Stimulated activated CD8-positive, alpha-beta memory T cell treated with anti-CD3 and anti-CD28 coated beads, Interleukin-12 subunit alpha, Interleukin-12 subunit beta, amount 100 ng/mL, for 4 hours (primary cell): Measurements from ENCODE around the gene DLGAP1.

Experiments used
- DNase-seq: peaks from one replicate; pipeline ENCODE4 v3.0.0-alpha.2; 2020; ENCODE audit warnings: low read depth

DLGAP1 gene

DNA sequence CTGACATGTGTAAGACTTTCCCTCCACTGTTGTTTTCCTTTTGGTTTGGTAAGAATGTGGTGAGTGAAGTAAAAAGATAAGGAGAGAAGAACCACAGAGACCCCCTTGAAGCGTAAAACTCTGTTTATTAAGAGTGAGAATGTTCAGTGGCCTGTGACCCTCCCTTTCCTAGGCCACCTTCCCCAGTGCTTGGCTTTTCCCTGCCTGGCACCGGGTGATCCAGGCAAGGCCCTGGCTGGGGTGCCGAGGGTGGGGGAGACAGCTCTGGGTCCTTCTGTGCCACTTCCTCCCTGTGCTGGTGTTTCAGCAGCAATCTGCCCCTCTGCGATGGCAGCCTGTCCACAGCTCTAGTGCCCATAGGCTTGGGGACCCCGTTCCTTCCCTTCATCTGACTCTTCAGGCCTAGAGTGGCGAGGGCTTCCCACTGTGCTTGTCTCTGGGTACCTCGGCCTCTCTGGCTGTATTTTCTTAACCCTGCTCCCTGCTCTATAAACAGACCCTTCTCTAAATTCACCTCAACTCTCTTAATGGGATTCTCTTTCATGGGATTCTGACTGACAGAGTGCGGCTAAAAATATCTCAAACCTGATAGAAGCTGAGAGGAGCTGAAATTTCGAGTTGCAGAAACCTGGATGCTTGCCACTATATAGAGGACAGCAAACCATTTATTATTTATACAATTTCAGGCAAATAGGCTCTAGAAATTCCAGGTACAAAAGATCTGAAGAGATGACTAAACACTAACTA is 461.0 kb downstream of the DLGAP1 start:
- DNase-seq = no peak

DNA sequence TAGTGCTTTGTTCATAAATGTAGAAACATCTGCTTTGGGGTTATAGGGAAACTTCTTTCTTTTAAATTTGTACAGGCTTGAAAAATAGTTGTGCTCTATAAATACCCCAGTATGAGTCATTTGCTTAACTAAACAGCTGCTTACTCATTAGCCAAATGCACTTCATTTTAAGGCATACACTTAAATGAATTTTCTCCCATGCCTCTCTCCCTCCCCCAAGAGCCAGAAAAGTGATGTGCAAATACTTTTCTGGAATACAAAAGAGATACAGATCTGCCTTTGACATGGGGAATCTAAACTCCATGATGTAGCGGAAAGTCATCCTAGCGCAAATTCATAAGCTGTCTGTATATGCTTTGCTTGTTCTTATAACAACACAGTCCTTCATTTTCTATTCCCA is 469.4 kb downstream of the DLGAP1 start:
- no peak for DNase-seq

DNA sequence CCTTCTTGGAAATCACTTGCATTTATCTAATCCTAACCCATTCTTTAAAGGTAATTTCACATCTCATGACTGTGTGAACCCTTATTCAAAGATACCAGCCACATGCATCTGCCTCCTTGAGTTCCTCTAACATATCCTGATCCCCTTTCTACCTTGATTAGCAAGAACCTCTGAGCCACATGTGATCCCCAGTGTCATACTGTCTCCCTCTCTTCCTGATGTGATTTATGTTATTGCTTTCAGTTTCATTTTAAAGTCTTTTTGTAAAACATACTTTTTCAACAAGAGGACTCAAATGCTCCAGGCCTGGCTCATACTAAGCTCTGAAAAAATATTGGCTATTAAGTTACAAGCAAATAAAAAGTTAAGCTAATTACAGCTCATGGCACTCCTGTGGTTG is 470.1 kb downstream of the DLGAP1 start:
- DNase-seq = no peak

DNA sequence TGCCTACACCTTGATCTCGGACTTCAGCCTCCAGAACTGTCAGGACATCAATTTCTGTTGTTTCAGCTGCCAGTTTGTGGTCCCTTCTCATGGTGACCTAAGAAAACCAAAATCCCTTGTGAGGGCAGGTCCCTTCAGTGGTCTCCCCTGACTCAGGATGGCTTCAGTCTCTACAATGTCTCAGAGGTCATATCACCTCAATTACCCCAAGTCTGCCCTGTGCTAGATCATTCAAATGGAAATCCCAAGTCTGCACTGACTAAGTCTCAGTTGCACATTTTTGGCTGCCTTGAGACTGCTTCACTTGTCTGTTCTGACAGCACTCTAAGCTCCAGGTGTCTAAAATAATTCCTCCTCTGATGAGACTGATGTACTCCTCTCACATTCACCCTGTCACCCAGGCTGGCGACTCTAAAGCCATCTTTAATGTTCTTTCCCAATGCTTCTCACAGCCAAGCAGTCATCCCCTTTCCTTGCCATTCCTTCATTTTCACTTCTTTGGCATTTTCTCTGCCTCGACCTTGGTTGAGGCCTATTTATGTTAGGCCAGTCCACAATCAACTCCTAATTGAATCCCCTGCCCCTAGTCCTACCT is 470.8 kb downstream of the DLGAP1 start:
- DNase-seq = no peak

DNA sequence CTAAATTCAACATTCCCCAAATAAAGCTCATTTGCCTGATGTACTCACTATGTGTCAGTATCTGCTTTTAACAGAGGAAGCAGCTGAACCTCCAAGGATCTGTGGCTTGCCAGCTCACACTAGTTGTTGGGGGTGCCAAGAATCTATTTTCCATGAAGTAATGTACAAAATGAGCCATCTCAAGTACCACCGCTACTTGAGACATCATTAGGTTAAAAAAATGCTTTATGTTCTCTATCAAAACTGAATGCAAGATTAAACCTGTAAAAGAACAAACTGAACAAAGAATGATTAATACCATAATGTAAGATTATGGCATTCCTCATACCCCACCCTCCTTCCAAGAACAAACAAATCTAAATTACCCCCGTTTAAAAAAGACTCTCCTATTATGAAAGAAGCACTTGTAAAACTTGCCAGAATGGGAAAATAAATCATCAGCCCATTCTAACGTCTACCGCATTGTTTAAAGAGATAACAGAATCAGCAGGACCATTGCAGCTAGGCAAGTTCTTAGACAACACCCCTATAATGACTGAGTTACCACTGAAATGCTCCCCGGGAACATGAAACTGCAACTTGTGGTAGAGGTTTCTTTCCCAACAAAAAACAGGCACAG is 471.6 kb downstream of the DLGAP1 start:
- no peak for DNase-seq

DNA sequence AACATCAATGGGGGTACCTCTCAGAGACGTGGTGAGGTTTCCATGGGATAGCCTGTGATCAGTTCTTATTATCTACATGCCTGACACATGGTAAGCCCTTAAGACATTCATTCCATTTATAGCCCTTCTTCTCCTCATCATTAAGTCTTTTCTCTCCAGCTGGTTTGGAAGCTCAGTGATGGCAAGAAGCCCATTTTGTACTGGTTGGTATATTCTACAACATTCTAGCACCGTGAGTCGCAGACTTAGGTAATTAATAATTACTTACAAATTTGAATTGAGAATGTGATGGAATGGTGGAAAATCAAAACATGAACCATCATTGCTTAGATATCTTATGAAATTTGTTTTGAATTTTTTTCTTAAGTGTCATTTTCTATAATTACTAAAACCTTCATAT is 472.6 kb downstream of the DLGAP1 start:
- no peak for DNase-seq

DNA sequence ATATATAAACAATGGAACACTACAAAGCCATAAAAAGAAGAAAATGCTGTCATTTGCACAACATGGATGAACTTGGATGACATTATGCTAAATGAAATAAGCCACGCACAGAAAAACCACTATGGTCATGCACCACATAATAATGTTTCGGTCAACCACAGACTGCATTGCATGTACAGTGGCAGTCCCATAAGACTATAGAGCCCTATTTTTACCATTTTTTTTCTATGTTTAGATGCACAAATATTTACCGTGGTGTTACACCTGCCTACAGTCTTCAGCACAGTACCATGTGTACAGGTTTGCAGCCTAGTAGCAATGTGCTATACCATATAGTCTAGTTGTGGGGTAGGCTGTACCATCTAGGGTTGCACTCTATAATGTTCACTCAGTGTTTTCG is 476.1 kb downstream of the DLGAP1 start:
- DNase-seq = no peak

DNA sequence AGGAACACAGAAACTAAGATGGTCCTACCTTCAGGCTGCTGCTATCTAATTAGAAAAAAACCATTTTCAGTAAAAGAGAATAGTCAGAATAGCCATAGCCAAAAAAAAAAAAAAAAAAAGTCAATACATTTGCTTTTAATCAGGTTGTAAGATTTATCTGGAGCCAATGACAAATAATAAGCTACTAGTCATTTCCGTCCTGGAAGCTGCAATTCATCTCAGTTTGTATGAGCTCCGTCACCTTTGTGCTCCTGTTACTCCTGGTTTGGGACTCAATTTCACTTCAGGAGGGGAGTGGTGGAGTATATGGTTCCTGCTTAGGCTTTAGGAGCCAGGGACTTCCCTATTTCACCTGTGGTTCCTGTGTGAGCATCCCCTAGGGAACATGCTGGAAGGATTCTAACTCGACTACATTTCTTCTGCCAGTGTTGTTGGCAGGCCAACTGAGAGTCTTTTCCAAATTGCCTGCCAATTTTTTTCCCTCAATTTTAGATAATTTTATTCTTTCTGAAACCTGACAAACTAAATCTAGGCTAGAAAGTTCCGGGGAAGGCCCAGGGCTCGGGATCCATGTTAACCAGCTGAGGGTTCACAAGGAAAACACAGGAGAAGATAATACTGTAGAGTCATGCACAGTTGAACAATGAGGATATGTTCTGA is 481.8 kb downstream of the DLGAP1 start:
- DNase-seq = no peak

DNA sequence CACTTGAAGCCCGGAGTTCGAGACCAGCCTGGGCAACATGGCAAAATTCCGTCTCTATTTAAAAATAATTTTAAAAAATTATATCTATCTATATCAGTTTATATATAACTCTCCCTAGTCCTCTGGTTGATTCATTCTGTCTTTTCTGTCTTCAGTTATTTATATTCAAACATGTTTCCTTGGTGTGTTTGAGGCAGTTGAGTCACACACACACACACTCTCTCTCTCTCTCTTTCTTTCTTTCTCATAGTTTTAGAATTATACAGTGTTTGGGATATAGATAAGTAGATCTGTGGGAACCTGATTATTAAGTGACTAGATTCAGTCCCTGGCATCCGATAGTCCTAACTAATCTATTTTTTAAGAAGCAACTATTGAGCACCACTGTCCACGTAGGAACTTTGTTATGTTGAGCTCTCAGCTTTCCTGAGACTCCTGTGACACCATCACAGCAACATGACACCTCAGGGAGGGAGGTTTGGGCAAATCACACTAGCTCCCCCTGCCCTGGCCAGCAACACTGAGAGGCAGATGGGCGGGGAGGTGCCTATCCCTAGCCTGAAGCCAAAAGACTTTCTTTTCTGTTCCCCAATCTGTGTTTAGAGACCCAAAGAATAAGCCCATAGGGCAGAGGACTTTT is 482.7 kb downstream of the DLGAP1 start:
- DNase-seq = no peak

DNA sequence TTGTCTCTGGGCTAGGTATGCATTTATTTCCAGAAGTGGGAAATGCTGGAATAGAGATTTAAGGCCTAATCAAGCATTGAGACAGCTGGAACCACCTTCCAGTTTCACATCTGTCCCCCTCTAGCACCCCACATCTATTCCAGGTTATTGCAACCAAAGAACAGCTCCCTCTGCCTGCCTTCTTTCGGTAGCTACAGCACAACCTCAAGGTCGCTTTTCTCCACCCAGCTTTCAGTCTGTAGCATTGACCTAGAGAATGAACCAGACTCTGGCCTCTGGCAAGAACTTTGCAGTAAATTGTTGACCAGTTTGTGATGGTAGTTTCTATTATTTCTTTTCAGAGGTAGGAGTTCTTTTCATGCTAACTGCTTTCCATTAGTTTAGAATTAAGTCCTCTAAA is 484.2 kb downstream of the DLGAP1 start:
- no peak for DNase-seq

DNA sequence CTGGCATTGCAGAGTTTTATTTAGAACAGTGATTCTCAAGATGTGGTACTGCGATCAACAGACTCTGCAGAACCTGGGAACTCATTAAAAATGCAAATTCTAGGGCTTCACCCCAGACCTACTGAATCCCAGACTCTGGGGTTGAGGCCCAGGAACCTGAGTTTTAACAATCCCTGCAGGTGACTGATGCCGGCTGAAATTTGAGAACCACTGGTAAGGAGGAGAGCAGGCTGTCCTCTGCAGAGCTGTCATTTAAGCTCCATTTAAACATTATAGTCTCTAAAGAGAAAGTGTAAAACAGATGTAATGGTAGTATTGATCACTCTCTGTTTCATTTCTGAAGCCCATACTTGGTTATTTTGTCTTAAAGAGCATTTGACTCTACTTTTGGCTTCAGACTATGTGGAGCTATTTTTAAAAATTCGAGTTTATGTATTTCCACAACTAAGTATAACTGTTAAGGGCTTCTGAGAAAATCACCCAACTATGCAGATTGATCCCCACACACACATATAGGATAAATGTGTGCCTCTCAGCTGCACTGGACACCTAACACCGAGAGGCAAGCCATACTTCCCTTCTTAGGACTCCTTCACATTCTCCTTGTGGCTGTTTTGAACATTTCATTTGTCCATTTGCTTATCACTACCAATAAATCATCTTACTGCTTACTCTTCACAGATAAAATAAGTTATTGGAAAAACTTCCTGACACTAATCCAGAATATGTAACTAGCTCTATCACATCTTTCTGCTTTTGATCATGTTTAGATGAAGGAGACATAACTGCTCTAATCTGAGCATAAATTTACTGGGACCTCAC is 487.5 kb downstream of the DLGAP1 start:
- DNase-seq = no peak

DNA sequence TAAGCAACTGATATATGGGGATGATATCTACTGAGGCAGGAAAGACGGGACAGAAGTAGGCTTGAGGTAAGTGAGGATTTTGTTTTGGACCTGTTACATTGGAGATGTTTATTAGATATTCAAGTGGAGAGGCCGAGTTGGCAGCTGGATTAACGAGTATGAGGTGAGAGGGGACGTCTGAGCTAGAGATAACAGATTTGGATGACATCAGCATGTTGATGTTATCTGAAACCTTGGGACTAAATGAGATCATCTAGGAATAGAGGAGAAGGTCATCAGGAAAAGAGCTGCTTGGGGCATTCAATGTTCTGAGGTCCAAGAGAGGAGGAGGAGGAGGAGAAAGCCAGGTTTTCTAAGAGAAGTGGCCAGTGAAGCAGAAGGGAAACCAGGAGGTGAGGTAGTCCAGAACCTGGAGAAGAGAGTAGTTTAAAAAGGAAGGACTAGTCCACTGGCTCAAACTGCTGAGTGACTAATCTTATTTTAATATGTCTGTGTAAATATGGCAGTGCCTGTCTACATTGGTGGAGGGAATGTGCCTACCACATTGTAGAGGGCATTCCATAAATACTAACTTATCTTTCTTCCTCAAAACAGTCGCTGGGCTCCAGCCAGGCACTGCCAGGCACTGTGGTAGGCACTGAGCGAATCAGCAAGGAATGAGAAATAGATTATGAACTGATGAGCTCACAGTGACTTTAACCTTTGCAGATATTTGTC is 488.3 kb downstream of the DLGAP1 start:
- DNase-seq = no peak

DNA sequence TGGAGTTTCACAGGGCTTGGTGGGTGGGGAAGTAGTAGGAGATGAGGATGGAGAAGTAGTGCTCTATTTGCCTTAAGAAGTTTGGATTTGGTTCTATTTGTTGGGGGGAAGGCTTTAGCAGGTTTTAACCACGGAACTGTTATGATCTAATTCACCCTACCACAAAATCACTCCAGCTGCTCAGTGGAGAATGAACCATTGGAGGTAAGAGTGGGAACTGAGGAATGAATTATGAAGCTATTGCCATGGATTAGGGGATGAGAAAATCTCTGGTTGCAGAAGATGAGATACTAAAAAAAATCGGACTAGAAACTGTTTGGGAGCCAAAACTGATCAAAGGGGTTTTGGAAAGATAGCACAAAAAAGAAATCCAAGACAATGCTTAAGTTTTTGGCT is 488.9 kb downstream of the DLGAP1 start:
- DNase-seq = no peak

DNA sequence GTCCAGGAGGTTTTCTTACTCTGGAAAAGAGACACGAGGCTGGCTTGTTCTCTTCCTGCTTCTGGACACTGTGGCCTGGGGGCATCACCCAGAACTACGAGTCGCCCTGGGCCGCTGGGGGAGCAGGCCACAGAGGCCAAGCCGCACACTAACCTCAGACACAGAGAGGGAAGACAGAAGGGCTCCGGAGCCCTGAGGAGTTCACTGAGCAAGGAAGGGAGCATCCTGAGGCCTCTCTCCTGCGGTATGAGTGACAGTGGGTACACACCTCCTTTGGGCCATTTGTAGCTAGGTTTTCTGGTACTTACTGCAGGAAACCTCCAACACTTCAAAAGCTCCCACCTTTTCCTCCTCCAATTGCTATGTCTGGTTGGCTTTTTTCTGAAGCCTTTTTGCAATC is 494.1 kb downstream of the DLGAP1 start:
- DNase-seq = no peak

DNA sequence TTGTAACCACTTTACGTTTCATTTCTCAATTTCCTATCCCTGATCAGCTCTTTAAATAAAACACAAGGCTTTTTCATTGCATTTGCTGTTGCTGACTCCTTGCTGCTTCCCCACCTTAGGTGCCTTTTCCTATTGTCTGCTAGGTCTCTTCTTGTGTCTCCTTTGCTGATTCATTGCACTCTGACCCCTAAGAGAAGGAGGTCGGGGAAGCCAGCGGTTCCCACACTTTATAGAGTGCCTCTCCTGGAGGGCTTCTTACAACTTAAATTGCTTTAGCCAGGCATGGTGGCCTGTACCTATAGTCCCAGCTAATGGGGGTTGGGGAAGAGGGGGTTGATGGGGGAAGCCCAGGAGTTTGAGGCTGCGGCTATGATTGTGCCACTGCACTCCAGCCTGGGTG is 495.0 kb downstream of the DLGAP1 start:
- no peak for DNase-seq

DNA sequence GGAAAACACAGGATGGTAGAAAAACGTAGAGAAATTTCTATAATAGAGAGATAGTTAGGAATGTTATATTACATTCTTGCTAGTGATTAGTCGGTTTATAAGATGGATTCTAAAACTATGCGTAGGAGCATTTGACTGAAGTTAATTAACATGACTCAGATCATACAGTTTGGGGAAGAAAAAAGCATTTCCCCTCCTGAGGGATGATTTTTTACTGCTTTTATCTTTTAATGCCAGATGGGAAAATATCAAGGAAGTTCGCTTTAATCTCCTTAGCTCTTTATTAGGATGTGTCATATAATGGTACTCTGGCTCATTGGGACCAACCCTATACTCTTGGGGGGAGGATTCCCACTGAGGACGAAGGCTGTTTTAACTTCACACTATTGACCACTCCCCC is 503.1 kb downstream of the DLGAP1 start:
- DNase-seq = no peak

DNA sequence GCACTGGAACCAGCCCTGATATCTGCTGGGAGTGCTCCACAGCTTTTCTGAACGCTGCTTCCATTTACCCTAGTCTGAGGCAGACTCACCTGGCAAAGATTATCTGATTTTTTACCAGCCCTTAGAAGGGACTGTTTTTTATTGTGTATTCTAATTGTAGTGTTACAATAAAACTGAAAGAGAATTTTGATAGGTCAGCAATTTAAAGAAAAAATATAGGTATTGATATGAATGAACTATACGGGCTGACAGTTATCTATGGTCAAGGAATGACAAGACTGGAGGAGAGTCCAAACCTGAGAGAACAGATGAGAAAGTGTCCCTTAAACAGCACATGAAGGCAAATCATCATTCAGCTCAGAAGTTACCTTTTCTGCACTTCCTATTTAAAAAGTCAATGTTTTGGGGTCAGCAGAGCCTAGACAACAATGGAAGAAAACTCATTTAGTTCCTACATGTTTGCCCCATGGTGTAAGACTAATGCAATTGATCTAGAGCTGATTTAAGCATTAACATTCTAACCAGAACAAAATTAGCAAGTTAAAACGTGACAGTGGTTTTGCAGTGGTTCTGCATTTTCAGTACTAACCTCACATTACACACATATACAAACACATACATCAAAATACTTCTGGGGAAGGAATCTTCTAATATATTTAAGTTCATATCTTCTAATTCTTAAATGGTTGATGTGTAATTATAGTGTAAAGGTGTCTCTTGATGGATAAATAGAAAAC is 504.3 kb downstream of the DLGAP1 start:
- no peak for DNase-seq

DNA sequence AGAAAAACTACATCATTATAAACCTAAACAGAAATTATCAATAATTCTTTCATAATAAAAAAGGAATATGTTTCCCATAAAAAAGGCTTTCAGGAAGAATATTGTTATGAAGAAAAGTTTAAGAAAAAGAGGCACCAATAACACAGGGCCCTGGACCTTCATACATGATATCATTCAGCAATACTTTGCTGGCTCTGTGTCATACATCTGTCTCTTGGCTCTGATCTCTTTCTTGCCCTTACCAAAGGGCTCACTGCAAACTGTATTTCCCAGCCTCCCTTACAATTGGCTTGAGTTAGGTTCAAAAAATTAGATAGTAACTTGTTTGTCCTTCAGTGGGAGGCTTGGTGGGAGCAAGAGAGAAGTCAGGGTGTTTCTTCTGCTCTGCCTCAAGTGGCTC is 506.1 kb downstream of the DLGAP1 start:
- DNase-seq = no peak

DNA sequence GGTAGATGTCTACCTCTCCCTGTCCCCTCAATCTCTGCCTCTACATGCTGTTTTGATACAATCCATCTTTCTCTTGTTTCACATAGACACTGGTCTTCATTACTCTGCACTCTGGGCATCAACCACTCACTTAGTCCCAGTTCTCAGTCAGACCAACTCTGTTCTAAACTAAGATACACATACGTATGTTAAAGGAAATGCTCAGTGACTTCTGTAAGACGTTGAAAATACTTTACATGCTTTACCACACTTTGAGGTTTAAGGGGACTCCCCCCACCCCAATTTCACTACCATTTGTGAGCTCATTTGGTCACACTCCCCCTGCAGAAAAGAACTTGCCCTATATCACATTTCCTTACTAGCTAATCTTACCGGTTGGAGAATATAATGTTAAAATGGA is 507.7 kb downstream of the DLGAP1 start:
- no peak for DNase-seq

DNA sequence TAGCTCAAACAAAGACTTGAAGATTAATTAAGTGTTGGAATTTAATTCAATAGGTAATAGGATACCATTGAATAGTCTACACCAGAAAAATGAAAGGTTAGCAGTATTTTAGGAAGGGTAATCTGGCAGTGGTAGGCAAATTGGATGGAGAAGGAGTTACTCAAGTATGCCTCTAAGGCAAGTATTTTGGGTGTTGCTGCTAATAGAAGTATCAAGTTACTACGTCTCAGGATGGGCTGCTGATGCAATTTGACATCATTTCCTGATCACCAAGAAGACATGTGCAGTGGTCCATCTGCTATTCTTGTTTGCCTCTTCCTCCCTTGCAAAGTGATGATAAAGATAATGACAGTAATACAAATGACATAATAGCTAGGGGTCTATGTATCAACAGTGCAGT is 519.8 kb downstream of the DLGAP1 start:
- DNase-seq = no peak
